NCI-H748 treated with DMSO at 0.1 percent for 48 hours (cell line): ENCODE data around the gene ARHGAP21.

Experiments
- DNase-seq: peaks from one replicate; lab custom pipeline; 2025; lab: John Stamatoyannopoulos, UW

ARHGAP21 gene

DNA sequence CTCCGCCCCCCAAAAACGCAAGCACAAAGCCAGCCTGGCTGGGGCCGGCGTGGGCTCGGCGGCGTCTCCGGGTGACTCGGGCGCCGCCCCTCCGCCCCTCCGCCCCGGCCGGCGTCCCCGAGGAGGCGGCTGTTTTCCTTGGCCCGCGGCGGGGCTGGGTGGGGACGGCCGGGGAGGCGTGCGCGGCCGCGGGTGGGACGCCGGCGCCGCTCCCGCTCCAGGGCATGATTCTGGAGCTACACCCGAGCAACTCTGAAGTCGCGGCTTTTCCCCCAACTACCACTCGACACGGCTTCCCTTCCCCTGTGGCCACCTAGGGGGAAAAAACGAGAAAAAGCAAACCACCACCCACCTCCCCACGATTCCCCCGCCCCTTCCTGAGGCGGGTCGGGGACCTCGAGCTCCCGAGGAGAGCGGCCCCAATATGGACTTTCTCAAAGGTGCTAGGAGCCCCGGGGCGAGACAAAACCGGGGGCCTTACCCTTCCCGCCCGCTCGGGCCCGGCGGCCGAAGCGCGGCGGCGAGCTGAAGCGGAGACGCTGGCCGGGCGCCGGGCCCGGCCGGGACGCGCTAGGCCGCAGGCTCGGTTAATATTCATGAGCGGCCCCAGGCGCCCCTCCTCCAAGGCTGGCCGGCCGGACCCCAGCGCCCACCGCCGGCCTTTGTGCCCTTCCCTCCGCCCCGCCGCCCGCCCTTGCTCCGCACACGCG lies 856 bp downstream of the ARHGAP21 start:
- DNase-seq = no peak

DNA sequence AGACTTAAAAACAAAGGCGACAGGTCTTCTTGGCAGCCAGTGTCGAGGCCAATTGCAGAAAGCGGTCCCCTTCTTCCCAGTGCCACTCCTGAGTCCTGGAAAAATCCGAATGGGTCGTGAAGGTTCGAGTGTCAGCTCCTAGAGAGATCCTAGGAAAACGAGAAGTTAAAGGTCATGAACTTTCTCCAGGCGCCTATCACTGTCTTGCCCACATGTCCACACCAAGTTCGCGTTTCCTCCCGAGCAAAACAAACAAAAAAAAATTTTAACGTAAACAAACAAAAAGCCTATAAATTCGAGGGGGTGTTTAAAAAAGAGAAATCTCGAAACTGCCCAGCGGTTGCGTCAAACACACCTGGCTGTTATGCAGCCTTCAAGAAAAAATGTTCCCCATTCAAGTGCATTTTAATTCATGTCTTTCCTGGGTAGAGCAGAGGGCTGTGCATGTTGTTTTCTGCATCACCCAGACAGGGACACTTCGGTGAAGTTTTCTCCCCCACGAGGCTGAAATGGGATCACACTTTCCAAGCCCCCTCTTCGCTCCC lies 1.5 kb downstream of the ARHGAP21 start:
- DNase-seq = no peak

DNA sequence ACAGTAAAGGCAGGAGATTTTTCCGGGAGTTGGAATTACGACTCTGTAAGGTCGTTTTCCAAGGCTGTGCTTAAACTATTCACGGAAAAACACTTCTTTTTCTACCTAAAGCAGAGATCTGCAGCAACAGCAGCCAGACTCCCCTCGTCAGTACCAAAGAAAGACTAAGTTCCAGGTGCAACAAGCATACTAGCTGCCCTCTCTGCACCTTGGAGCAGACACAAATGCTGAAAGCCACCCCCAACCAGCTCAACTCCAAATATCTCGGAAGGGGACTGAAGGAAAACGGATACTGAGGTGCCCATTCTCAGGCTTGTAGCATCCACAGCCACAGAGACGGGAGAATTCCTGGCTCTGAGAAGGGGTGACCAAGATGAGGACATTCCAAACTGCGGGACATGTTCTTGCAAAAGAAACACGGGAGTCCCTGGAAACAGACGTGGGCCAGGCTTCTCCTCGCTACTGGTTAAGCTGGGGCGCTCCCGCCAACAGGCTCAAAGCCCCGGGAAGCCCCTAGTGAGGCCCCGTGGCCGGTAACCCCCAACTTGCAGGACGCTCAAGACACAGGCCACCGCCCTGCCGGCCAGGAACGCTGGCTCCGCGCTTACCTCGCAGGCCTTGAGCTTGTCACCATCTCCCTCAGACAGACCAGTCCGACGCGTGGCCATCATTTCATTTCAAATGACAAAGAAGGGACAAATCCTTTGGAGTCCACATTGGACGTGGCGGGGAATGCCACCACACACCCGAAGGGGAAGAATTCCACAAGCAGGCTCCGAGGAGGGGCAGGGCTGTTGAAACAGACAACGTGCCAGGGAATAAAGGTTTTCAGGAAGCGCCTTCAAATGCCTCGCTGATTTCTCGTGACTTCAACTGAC lies 2.2 kb downstream of the ARHGAP21 start:
- no peak for DNase-seq

DNA sequence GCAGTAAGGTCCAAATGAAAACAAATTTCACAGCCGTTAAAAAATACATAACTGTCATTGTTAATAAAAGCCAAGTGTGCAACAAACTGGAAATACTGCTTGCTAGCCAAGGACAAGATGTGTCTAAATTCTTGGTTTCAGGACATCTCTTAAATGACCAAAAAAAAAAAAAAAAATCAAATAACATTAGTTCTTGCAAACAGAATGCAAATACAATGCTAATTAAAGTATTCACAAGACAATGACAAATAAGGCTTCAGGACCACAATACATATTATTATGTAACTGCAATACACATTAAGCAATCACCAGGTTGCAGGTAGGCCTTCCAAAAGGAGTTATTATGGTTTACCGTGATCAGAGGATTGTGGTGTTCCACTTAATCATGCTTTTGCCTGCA lies 3.6 kb downstream of the ARHGAP21 start:
- no peak for DNase-seq

DNA sequence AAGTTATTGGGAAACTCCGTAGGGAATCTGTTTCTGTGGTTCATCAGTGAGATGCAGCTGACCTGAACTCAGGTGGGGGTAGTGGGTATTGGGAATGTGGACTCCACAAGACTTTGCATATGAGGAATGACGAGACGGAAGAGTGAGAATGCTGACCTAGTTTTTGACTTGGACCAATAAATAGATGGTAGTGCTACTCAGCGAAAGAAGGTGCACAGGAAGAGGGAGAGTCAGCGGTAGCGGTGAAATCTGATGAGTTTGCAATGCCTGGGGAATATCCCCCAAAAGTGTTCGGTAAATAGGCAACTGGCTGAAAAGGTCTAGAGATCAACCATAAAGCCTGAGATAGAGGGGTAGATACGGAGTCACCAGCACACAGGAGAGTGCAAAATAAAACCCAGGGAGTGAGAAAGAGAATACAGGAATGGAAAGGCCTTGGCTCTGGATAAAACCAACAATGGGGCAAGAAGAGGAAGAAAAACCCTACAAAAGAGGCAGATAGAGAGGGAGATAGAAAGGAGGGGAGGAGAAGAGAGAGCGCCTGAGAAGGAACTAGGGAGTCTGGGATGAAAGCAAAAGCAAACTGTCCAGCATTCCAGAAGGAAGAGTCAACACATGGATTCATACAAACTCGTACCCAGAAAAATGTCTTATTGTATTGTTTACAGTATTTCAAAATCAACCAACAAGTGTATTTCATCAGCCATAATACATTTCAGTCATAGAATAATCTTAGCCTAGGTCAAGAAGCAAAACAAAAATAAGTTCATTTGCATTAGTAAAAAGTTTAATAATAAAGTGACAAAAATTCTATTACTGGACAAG lies 5.4 kb downstream of the ARHGAP21 start:
- DNase-seq = no peak

DNA sequence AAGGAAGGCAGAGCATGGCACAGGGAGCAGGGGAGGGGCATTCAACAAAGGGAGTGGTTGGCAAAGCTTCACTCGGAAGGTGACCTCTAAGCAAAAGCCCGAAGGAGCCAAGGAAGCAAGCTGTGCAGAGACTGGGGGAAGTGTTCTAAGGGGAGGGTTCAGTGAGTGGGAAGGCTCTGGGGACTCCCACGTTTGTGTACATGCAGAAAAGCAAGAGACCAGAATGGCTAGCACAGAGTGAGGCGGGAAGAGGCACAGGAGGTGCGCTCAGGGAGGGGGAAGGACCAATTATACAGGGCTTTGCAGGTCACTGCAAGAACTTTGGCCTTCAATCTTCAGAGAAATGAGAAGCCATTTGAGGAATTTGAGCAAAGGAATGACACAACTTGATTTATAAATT lies 7.4 kb downstream of the ARHGAP21 start:
- no peak for DNase-seq

DNA sequence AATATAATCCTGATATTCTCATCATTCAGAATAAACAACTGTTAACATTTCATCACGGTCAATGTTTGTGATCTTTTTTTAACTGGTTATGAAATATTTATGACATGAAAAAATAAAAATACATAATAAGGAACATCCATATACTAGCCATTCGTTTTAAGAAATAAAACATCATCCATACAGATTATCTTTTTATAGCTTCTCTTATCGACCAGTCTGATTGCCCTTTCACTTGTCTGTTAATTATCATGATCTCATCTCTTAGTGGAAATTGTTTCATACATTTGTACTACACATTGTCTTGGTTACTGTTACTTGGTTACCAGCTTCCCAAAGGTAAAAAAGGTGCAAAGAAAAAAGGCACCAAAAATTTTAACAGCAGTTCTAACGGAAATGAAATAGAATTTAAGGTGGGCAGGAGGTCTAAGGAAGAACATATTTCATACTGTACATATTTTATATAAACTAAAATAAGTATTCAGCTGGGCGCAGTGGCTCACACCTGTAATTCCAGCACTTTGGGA lies 8.4 kb downstream of the ARHGAP21 start:
- no peak for DNase-seq

DNA sequence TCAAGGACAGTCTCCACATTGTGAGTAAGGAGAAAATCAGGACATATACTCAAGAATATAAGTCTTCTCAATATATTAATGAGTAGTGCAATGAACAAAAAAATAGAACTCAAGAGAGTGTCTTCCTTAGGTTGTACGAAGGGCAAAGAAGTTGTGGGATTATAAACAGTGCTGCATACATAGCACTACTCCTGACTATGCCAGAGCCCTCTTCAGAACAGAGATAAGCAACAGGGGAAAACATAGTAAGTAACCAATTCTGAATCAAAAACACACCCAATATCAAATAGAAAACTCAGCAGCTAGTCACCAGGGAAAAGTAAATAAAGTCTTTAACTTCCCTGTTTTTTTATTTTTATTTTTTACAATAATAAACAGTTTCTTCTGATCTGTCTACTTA lies 10.6 kb downstream of the ARHGAP21 start:
- DNase-seq = no peak

DNA sequence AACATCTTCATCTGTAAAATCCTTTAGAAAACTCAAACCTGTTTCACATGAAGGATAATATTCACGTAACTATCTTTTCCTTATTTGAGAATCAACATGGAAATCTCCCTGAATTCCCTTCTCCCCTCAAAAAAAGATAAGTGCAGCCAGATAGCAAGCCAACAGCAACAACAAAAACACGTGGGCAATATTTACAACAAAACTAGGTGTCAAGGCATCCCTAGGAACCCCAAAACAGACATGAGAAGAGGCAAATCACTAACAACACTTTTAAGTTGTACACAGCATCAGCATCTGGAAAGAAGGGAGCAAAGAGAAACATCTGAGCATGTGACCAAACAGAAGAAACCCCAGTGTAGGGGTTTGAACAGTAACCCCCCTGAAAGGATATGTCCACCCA lies 12.2 kb downstream of the ARHGAP21 start:
- DNase-seq = no peak

DNA sequence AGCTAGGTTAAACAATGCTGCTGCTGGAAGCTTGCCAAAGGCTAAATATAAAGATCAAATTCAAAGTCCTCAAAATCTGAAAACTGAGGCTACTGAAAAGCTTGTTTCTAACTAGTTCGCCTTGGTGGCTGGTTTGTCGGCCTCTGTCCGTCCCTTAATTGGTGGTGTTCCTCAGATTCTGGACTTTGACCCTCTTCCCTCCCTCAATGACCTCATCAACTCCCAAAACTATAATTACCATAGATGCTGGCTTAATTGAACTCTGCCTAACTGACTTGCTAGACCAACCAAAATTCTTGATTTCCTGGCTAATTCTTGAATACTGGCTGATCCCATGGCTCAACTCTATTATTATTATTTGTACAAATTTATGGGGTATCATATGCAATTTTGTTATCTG lies 15.6 kb downstream of the ARHGAP21 start:
- no peak for DNase-seq

DNA sequence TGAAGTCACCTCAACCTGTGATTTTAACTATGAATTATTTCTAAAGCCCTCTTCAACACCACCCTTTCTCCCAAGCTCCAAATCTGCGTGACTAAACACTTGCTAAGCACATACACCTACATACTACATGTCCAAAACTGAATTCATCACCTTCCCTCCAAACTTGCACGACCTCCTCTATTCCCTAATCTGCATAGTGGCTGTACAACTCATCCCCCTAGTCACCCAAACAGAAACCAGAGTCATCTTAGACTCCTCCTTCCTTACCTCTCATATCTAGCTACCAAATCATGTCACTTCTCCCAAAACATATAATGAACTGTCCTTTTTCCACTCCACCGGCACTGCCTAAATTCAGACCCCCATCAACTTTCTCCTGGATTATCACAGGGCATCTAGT lies 16.2 kb downstream of the ARHGAP21 start:
- DNase-seq = no peak

DNA sequence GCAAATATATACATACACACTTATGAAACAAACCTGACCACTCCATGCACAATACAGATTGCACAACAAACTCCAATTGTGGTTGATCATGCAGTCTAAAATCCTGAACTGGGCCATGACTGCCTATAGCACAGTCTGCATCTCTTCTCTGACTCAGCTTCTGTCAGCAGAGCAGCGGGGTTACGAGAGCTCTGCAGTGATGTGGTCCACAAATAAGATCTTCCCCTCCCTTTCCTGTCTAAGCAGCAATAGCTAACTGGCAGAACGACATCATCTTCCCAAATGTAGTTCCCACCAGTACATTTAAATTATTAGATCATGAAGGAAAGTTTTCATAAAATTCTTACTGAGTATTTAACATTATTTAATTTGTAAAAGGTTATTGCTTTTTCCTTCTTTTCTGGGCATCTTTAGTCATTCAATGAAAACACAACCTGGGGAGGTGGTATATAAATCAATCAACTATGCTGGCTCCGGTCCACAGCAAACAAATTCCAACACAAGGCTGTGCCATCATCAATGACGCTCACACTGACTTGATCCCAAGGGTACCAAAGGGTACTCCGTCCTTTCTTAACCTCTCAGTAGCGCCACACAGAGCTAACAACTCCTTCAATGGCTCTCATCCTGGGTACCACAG lies 17.1 kb downstream of the ARHGAP21 start:
- no peak for DNase-seq

DNA sequence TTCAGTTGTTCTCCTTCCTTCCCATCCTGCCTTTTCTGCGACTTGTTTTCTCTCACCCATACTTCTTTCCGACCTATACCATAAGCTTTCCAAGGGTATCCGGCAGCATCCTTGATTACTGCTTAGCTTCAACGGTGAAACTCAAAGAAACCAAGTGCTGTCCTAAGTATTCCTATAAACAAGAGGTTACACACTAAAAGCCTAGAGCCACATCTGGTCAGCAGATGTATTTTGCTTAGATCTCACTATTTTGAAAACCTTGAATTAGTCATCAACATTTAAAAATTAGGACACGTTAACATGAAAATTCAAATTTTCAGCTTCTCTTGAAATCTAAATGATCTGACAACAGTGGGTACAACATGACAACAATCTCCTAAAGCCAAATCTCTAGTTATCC lies 20.0 kb downstream of the ARHGAP21 start:
- DNase-seq = no peak

DNA sequence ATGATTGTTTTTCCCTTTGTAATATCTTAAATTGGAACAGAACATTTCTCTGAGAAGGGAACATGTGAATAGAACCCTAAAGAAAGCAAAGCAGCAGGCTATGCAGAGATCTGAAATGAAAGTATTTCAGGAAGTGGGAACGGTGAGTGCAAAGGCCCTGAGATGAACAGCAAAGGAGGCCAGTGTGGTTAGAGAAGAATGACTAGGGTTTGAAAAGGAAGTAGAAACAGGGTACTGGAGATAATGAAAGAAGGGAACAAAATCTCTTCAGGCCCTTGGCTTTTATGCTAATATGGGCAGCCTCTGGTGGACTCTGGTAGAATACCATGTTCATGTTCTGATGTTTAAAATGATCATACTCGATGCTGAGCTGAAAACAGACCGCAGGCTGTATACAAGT lies 22.2 kb downstream of the ARHGAP21 start:
- no peak for DNase-seq

DNA sequence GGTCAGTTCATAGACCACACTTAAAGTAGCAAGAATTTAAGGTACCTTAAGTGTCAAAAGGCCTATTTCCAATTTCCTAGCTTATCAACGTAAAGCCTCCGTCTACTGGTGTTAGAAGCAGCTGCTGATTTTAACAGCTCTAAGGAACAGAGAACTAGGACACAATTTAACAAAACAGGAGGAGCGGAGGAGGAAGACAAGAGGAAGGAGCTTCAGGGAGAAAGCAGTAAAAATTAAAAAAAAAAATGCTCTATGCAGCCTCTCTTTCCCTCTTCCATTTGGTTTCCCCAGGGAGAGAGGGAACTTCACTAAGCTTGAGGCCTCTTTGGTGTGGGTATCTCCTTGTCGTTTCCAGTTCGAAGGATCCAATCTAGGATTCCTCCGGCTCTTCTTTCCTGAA lies 22.7 kb downstream of the ARHGAP21 start:
- DNase-seq = no peak

DNA sequence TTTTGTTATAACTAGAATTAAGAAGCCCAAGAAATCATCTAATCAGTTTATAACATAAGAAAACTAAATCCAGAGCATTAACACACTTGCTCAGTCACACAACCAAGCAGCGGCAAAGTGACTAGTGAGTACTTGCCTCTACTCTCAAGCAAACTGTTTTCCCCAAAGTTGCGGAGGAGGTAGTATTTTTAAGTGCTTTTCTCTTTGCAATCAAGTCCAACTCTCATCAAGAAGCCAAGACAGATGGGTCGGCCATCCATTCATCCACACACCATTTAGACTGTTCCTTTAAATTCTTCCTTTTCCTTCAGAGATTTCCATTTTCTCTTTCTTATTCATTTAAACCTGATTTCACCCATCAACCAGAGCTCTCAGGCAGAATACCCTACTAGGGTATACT lies 25.4 kb downstream of the ARHGAP21 start:
- no peak for DNase-seq

DNA sequence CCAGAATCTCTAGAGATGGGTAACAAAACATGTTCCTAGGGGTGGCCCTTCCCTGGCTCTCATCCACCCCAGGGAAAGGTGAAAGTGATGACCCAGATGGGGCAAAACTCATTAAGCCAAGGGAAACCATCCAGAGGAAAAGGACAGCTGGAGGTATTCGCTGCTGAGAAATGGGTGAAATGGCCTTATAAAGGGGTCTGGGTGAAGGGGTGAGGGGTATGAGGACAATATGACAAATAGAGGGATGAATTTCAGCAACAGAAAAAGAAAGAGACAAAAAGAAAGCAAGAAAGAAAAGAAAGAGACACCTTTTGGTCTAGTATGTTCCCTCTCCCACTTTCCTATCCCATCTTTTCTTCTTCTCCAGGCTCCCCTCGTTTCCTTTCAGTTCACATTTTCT lies 26.6 kb downstream of the ARHGAP21 start:
- no peak for DNase-seq

DNA sequence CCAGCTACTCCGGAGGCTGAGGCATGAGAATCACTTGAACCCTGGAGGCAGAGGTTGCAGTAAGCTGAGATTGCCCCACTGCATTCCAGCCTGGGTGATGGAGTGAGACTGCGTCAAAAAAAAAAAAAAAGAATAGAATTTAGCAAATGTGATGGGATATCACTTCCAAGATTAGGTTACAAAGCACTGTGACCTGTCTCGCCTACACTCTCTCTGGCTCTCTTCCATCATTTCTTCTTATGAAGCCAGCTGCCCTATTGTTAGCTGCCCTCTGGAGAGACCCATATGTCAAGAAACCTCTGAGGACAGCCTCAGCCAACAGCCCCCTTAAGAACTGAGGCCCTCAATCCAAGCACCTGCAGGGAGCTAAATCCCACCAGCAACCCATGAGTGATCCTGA lies 28.2 kb downstream of the ARHGAP21 start:
- no peak for DNase-seq

DNA sequence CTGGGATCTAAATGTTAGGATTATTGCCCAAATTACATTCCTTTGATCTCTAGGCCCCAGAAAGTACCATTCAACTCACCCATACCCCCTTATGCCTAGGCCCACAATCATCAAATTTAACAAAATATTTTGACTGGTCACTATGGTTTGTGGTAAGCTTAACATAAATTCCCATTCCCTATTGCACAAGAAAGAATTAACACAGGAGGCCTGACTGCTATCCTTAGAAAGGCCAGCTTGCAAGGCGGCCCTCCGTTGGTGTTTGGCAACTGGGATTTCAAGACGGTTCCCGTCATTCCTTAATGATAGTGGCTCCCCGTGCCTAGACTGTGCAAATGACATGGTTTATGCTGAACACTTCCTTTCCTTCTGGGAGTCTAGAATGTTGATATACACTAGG lies 29.6 kb downstream of the ARHGAP21 start:
- no peak for DNase-seq

DNA sequence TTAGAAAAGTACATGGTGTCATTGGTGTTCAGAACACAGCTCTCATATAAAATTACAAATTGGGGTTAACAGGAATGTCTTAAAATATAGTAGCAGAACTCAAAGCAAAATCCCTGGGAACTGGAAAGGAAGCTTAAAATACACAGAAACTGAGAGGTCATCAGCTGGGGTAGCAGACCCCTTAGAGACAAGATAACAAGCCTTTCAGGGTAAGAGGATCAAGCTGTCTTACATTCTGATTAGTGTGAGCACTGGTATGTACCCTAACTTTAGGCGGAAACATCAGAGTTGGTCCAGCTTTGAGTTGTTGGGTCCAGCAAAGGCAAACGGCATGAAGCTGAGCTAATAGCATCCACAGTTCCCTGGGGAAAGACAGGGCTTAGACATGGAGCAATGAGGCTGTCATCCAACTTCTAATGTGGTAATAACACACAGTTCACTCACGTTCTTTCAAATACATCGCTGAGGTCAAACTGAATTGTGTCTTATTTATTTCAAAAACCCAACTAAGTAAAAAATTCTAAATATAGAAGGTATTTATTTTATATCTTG lies 32.6 kb downstream of the ARHGAP21 start:
- no peak for DNase-seq

DNA sequence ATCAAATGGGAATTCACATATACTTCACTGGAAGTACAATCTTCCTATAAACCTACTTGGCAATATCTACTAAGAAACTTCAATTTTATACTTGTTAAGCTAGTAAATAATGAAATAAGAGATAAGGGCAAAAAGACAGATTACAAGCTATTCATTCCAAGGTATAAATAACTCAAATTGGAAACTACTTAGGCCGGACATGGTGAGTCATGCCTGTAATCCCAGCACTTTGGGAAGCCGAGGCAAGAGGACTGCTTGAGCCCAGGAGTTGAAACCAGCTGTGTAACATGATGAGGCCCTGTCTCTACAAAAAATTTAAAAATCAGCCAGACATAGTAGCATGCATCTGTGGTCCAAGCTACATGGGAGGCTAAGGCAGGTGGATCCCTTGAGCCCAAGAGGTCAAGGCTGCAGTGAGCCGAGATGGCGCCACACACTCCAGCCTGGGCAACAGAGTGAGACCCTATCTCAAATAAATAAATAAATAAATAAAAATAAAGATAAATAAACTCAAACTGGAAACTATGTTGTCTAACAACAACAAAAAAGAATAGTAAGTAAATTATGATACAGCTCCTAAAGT lies 37.6 kb downstream of the ARHGAP21 start:
- no peak for DNase-seq
